Keratinocyte (primary cell): Measurements from ENCODE around the gene DPP10. TPM values are rescaled to one million over a fixed set of nuclear protein-coding genes. Genes with fewer than 3 reads are reported as not detected.

Source experiments
- DNase-seq: peaks from one replicate; pipeline ENCODE4 v3.0.0-alpha.2; 2011; ENCODE audit warnings: low read depth, missing footprints, low spot score
- FAIRE-seq: peaks from 2 replicates; lab custom pipeline; 2011; peaks lifted over from hg19 to GRCh38; lab: Jason Lieb, UNC
- H2AFZ ChIP-seq: 2 replicates; pipeline ENCODE4 v1.6.0; 2012; ENCODE audit warnings: low read length, control low read depth, inconsistent platforms; ENCODE audit not compliant: control insufficient read depth
- H3K27ac ChIP-seq: 2 replicates; pipeline ENCODE4 v1.5.1; 2011; ENCODE audit warnings: low read length; ENCODE audit not compliant: control insufficient read depth, insufficient read depth
- H3K27me3 ChIP-seq: 3 replicates; pipeline ENCODE4 v1.6.0; 2011; ENCODE audit warnings: low read length; ENCODE audit not compliant: control insufficient read depth, insufficient read depth; ENCODE audit errors: extremely low read depth
- H3K36me3 ChIP-seq, 2 experiments: 2 replicates in 1 of 2; 3 replicates in 1 of 2; pipeline ENCODE4 v1.5.1; 2011; ENCODE audit warnings: low read length in 2 of 2, mild to moderate bottlenecking in 1 of 2; ENCODE audit not compliant: control insufficient read depth in 2 of 2, insufficient read depth in 2 of 2; ENCODE audit errors: extremely low read depth in 1 of 2
- H3K4me1 ChIP-seq: 3 replicates; pipeline ENCODE4 v1.5.1; 2011; ENCODE audit warnings: low read length; ENCODE audit not compliant: control insufficient read depth, insufficient read depth; ENCODE audit errors: extremely low read depth
- H3K4me2 ChIP-seq: 3 replicates; pipeline ENCODE4 v1.6.0; 2011; ENCODE audit warnings: low read depth, low read length; ENCODE audit not compliant: control insufficient read depth, insufficient read depth; ENCODE audit errors: extremely low read depth
- H3K4me3 ChIP-seq, 3 experiments: fragments of 200-600 bp in 1 of 3; sonication (generic) in 1 of 3; 2 replicates in 2 of 3; 3 replicates in 1 of 3; pipeline ENCODE4 v1.5.1; 2011 to 2016; ENCODE audit warnings: low read length in 3 of 3, mild to moderate bottlenecking in 3 of 3, control low read depth in 2 of 3, inconsistent platforms in 1 of 3, low read depth in 1 of 3, mixed read lengths in 1 of 3, mixed run types in 1 of 3, moderate library complexity in 1 of 3; ENCODE audit not compliant: control insufficient read depth in 2 of 3, insufficient read depth in 2 of 3; ENCODE audit errors: extremely low read depth in 1 of 3
- H3K79me2 ChIP-seq: 2 replicates; pipeline ENCODE4 v1.6.0; 2012; ENCODE audit warnings: low read length; ENCODE audit not compliant: control insufficient read depth, insufficient read depth
- H3K9ac ChIP-seq: 3 replicates; pipeline ENCODE4 v1.6.0; 2011; ENCODE audit warnings: low read length; ENCODE audit not compliant: control insufficient read depth, insufficient read depth; ENCODE audit errors: extremely low read depth
- H3K9me1 ChIP-seq: 3 replicates; pipeline ENCODE4 v1.6.0; 2011; ENCODE audit warnings: low read length; ENCODE audit not compliant: control insufficient read depth, insufficient read depth; ENCODE audit errors: extremely low read depth
- H3K9me3 ChIP-seq: 2 replicates; pipeline ENCODE4 v1.5.1; 2012; ENCODE audit warnings: low read depth, low read length; ENCODE audit not compliant: control insufficient read depth
- H4K20me1 ChIP-seq: 3 replicates; pipeline ENCODE4 v1.6.0; 2011; ENCODE audit warnings: low read length; ENCODE audit not compliant: control insufficient read depth, insufficient read depth; ENCODE audit errors: extremely low read depth
- CTCF ChIP-seq, 3 experiments: IDR thresholded peaks in 1 of 3; conservative IDR thresholded peaks in 1 of 3; optimal IDR thresholded peaks in 1 of 3; 2 replicates in 2 of 3; 3 replicates in 1 of 3; pipeline versions ENCODE3 to v1.5.1; 2011; ENCODE audit warnings: low read length in 3 of 3, mild to moderate bottlenecking in 3 of 3, moderate library complexity in 2 of 3, control low read depth in 1 of 3, inconsistent platforms in 1 of 3; ENCODE audit not compliant: insufficient read depth in 2 of 3; ENCODE audit errors: extremely low read depth in 1 of 3
- EZH2 ChIP-seq: IDR thresholded peaks from one replicate; pipeline ENCODE4 v1.6.1; 2012; ENCODE audit warnings: inconsistent platforms, mild to moderate bottlenecking, low read length, moderate library complexity
- dilution Hi-C: fragments of 300-500 bp; cut with MboI; formaldehyde crosslinking; loops from one replicate; pipeline ENCODE4 v1.7.0; 2020; ENCODE audit warnings: low sequenced_read_pairs; ENCODE audit not compliant: extremely low pct_ligation_motif_present
- polyA plus RNA-seq, 5 experiments: library from polyadenylated mRNA; depleted of rRNA in 3 of 5; stranded (reverse) in 3 of 5; stranded (forward) in 1 of 5; unstranded in 1 of 5; fragments of >200 nt; gene quantifications; 1 replicate in 1 of 5; 2 replicates in 3 of 5; 3 replicates in 1 of 5; pipeline versions ENCODE4 v1.2.1 to v1.2.3, GENCODE V29; 2011 to 2012; ENCODE audit warnings: missing spikeins in 2 of 5, low read depth in 1 of 5, low replicate concordance in 1 of 5

The DPP10 gene
- polyA plus RNA-seq, 1 donor (not counting 4 experiments of a cell fraction or from before 2014, with no cell fraction given), result not detected

GRCh38 chr2:114729026-114729425 lies 286.6 kb downstream of the DPP10 start:
- Histone ChIP-seq H3K9me3 (no peaks in the 10 kb centered on the region), H2AFZ (no peak overlapping the region), H4K20me1 (no peaks in the 10 kb centered on the region), H3K79me2 (no peaks in the 10 kb centered on the region), H3K36me3 (no peaks in the 10 kb centered on the region), H3K9ac (no peak overlapping the region), H3K27ac (no peak overlapping the region), H3K4me3 (no peak overlapping the region), H3K4me1 (no peaks in the 10 kb centered on the region), H3K27me3 (no peaks in the 10 kb centered on the region), H3K9me1 (no peaks in the 10 kb centered on the region), H3K4me2 (no peak overlapping the region)
- TF ChIP-seq EZH2 (no peak), CTCF (optimal IDR thresholded peaks at IDR 0.05 in 1 of 3, IDR thresholded peaks at IDR 0.05 in 1 of 3, conservative IDR thresholded peaks at IDR 0.05 in 1 of 3; ENCODE audit: extremely low read depth in 1 of 3, insufficient read depth in 2 of 3, low read length in 3 of 3) (no peak)
- FAIRE-seq, result no peak
- dilution Hi-C loops, result no loop called here
- no peak for DNase-seq

- Histone ChIP-seq H4K20me1 (no peaks in the 10 kb centered on the region), H3K4me2 (no peak overlapping the region), H3K4me1 (no peaks in the 10 kb centered on the region), H2AFZ (no peak overlapping the region), H3K9me3 (no peaks in the 10 kb centered on the region), H3K27ac (no peak overlapping the region), H3K79me2 (no peaks in the 10 kb centered on the region), H3K4me3 (no peak overlapping the region), H3K9ac (no peak overlapping the region), H3K27me3 (no peaks in the 10 kb centered on the region), H3K9me1 (no peaks in the 10 kb centered on the region), H3K36me3 (no peaks in the 10 kb centered on the region)
- dilution Hi-C loops, result no loop called here
- FAIRE-seq, result no peak
- DNase-seq, result no peak
- TF ChIP-seq CTCF (optimal IDR thresholded peaks at IDR 0.05 in 1 of 3, IDR thresholded peaks at IDR 0.05 in 1 of 3, conservative IDR thresholded peaks at IDR 0.05 in 1 of 3; ENCODE audit: extremely low read depth in 1 of 3, insufficient read depth in 2 of 3, low read length in 3 of 3) (no peak), EZH2 (no peak)
Observed at GRCh38 chr2:114735126-114735525, 292.7 kb downstream of the DPP10 start.
